Osteoblast (primary cell): ENCODE measurements around the gene EPHA4. TPM values are rescaled to one million over a fixed set of nuclear protein-coding genes. Genes with fewer than 3 reads are reported as not detected.

Experiments
- DNase-seq: peaks from one replicate; pipeline ENCODE4 v3.0.0; 2011; ENCODE audit warnings: low spot score, mixed read lengths; ENCODE audit not compliant: insufficient read length; ENCODE audit errors: missing footprints
- H2AFZ ChIP-seq: 2 replicates; pipeline ENCODE4 v1.6.0; 2011; ENCODE audit warnings: mild to moderate bottlenecking, low read length
- H3K27ac ChIP-seq: 2 replicates; pipeline ENCODE4 v1.5.1; 2011; ENCODE audit warnings: mild to moderate bottlenecking, low read depth, low read length, moderate library complexity
- H3K27me3 ChIP-seq: 2 replicates; pipeline ENCODE4 v1.6.0; 2012; ENCODE audit warnings: mild to moderate bottlenecking, control low read depth, inconsistent platforms, low read length, moderate library complexity; ENCODE audit not compliant: insufficient read depth
- H3K36me3 ChIP-seq: 2 replicates; pipeline ENCODE4 v1.5.1; 2011; ENCODE audit warnings: mild to moderate bottlenecking, low read length, control low read depth, moderate library complexity; ENCODE audit not compliant: insufficient read depth
- H3K4me1 ChIP-seq: 2 replicates; pipeline ENCODE4 v1.5.1; 2011; ENCODE audit warnings: mild to moderate bottlenecking, low read length, control low read depth, moderate library complexity; ENCODE audit not compliant: insufficient read depth
- H3K4me2 ChIP-seq: 2 replicates; pipeline ENCODE4 v1.6.0; 2011; ENCODE audit warnings: mild to moderate bottlenecking, low read length; ENCODE audit not compliant: insufficient read depth
- H3K4me3 ChIP-seq: fragments of 200-600 bp; sonication (generic); 3 replicates; pipeline ENCODE4 v1.5.1; 2012; ENCODE audit warnings: mild to moderate bottlenecking, low read length, inconsistent platforms; ENCODE audit not compliant: insufficient read depth
- H3K79me2 ChIP-seq: 2 replicates; pipeline ENCODE4 v1.6.0; 2012; ENCODE audit warnings: mild to moderate bottlenecking, low read length, control low read depth, inconsistent platforms; ENCODE audit not compliant: insufficient read depth
- H3K9me3 ChIP-seq: 2 replicates; pipeline ENCODE4 v1.5.1; 2011; ENCODE audit warnings: low read depth, low read length, control low read depth
- H4K20me1 ChIP-seq: 2 replicates; pipeline ENCODE4 v1.6.0; 2012; ENCODE audit warnings: mild to moderate bottlenecking, low read length, control low read depth; ENCODE audit not compliant: insufficient read depth
- total RNA-seq: library from RNA; depleted of rRNA; stranded (reverse); fragments of >200 nt; gene quantifications from 2 replicates; pipeline ENCODE4 v1.2.3, GENCODE V29; 2012
- TF ChIP-seq, protein P1 (sequence below): IDR thresholded peaks from 2 replicates; pipeline ENCODE4 v1.5.1; 2011; ENCODE audit warnings: mild to moderate bottlenecking, low read depth, low read length, moderate library complexity; ENCODE audit errors: extremely low read depth

Gene EPHA4
- total RNA-seq, 1 donor: 15.9 TPM

DNA sequence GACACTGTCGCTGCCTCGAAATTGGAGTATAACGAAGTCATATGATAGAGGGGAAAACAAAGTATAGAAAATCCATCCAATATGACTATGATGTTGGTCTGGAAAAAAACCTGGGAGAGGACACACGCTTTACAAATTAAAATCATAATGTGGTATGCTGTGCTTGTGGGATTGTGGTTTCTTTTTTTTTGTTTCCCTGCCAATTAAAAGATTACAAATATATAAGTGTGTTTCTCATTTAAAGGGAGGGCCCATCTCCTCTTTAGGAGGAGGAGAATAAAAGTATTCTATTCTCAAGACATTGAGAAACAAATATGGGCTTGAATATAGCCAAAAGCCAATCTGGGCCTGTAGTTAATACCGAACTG is 86.6 kb downstream of the EPHA4 start:
- no peaks in the 10 kb centered on the region for H3K27me3 ChIP-seq
- H3K79me2 ChIP-seq: no peaks in the 10 kb centered on the region
- H3K4me2 ChIP-seq: no peak overlapping the region
- H3K9me3 ChIP-seq: no peaks in the 10 kb centered on the region
- no peak overlapping the region for H3K27ac ChIP-seq
- H3K36me3 ChIP-seq: no peaks in the 10 kb centered on the region
- H4K20me1 ChIP-seq: no peaks in the 10 kb centered on the region
- DNase-seq: no peak
- H2AFZ ChIP-seq: no peak overlapping the region
- H3K4me3 ChIP-seq: no peak overlapping the region
- H3K4me1 ChIP-seq: no peaks in the 10 kb centered on the region
- TF ChIP-seq, protein P1, sequence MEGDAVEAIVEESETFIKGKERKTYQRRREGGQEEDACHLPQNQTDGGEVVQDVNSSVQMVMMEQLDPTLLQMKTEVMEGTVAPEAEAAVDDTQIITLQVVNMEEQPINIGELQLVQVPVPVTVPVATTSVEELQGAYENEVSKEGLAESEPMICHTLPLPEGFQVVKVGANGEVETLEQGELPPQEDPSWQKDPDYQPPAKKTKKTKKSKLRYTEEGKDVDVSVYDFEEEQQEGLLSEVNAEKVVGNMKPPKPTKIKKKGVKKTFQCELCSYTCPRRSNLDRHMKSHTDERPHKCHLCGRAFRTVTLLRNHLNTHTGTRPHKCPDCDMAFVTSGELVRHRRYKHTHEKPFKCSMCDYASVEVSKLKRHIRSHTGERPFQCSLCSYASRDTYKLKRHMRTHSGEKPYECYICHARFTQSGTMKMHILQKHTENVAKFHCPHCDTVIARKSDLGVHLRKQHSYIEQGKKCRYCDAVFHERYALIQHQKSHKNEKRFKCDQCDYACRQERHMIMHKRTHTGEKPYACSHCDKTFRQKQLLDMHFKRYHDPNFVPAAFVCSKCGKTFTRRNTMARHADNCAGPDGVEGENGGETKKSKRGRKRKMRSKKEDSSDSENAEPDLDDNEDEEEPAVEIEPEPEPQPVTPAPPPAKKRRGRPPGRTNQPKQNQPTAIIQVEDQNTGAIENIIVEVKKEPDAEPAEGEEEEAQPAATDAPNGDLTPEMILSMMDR: no peak

DNA sequence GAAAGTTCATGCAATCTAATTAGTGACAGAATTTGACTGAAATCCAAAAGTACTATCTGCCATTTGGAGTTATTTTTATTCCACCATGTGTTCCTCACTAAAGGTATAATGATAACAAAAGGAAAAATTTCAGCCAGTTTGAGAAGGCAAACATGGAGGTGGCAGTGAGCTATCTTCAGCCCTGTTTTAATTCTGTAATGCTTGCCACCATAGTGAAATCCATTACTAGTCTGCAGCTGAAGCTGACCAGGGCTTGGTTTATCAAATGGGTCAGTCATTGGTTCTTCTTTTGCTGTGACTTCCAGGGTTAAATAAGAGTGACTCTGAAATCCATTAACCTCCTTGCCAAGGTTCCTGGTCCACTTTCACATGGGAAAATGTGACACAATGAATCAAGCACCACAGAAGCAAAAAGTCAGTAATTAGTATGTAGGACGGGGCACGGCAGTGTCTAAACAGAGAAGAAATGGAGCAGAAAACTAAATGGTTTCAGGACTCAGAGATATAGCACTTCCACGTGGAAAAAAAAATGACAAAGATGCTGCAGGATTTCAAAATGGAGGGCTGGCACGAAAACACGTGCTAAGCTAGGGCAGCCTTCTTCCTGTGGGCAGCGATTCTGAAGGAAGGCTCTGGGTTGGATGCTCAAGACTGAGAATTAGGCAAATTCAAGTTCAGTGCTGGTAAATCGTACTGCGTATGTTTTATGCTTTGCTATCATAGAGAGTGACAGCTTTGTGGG is 87.2 kb downstream of the EPHA4 start:
- DNase-seq: no peak

DNA sequence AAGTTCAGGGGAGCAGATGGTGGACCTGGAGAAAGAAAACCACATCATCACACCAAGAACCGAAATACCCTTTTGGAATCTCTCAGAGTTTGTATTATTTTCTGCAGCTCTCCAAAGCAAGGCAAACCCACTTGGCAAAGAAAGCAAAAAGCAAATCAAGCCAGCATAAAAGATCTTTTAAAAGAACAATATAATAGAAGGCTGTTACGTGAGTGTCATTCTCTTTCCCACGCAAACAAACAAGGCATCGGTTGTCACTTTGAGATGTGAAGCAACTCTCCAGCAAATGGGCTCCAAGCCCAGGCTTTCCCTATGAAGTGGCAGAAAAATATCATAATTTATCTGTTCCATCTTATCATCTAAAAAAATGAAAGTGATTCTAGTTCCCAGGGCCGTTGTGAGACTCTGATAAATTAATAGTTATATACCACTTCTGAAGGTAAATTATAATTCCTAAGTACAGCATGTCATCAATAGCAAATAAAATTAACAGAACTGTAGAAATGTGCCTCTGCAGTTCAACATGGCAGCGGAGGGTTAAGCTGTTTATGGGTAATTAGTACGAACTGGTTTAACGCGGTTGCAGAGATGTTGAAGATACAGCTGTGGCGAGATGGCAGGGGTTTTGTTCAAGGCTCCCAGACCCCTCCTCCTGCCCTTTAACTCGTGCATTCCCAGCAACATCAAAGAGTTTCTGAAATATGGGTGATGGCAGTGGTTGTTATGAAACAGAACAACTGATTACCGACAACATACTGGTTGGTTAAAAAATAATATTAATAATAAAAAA is 89.2 kb downstream of the EPHA4 start:
- Histone ChIP-seq H3K9me3 (no peaks in the 10 kb centered on the region), H3K27ac (no peak overlapping the region), H3K27me3 (no peaks in the 10 kb centered on the region), H2AFZ (no peak overlapping the region), H3K4me3 (no peak overlapping the region), H3K4me2 (no peak overlapping the region), H3K4me1 (no peaks in the 10 kb centered on the region), H3K36me3 (no peaks in the 10 kb centered on the region), H3K79me2 (no peaks in the 10 kb centered on the region), H4K20me1 (no peaks in the 10 kb centered on the region)
- no peak for DNase-seq
- TF ChIP-seq, protein P1: no peak

More for the DNA sequence above, 87.2 kb downstream of the EPHA4 start:
- Histone ChIP-seq H3K4me3 (no peak overlapping the region), H3K4me1 (no peaks in the 10 kb centered on the region), H3K4me2 (no peak overlapping the region), H3K79me2 (no peaks in the 10 kb centered on the region), H4K20me1 (no peaks in the 10 kb centered on the region), H3K27me3 (no peaks in the 10 kb centered on the region), H3K27ac (no peak overlapping the region), H2AFZ (no peak overlapping the region), H3K36me3 (no peaks in the 10 kb centered on the region), H3K9me3 (no peaks in the 10 kb centered on the region)
- TF ChIP-seq, protein P1: no peak

DNA sequence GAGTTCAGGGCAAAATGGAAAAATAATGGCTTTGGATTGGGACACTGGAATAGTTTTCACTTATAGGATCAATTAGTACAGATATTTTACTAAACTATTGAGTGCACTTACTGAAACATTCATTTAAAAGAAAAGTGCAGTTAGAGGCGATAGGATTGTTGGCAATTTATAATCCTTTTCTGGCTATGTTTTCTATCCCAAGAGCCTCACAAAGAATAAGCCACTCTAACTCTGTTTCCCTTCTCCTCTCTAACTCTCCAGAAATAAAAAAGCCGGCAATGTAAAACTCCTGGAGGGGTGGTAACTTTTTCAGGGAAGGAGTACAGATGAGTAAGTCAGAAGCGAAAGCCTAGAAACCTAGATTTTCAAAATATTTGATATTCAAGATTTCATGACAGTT is 91.3 kb downstream of the EPHA4 start:
- H3K9me3 ChIP-seq: no peaks in the 10 kb centered on the region

More for the DNA sequence above, 91.3 kb downstream of the EPHA4 start:
- no peaks in the 10 kb centered on the region for H3K4me1 ChIP-seq
- H2AFZ ChIP-seq: no peak overlapping the region
- no peak overlapping the region for H3K4me2 ChIP-seq
- H3K36me3 ChIP-seq: no peaks in the 10 kb centered on the region
- TF ChIP-seq, protein P1: no peak
- no peaks in the 10 kb centered on the region for H3K79me2 ChIP-seq
- H3K27ac ChIP-seq: no peak overlapping the region
- H3K27me3 ChIP-seq: no peaks in the 10 kb centered on the region
- no peaks in the 10 kb centered on the region for H4K20me1 ChIP-seq
- no peak for DNase-seq
- no peak overlapping the region for H3K4me3 ChIP-seq
